SK-N-MC (cell line): ENCODE results near the gene DNAH6.
"Not testable (repeated sequence)": the region's sequence is repeated elsewhere in the genome, so short reads cannot be mapped to it uniquely, and the experiment has no call there.

Experiments used
- DNase-seq: peaks from one replicate; pipeline ENCODE4 v3.0.0-alpha.2; 2011; ENCODE audit warnings: low read depth, low spot score
- H3K27ac ChIP-seq: fragments of 200-600 bp; sonication (generic); 2 replicates; pipeline ENCODE4 v1.5.1; 2016; ENCODE audit warnings: mixed run types
- H3K36me3 ChIP-seq: fragments of 200-600 bp; sonication (generic); 2 replicates; pipeline ENCODE4 v1.6.1; 2017; ENCODE audit warnings: antibody characterized with exemption, low read length, mixed read lengths; ENCODE audit not compliant: insufficient read depth
- H3K4me3 ChIP-seq: fragments of 200-600 bp; sonication (generic); 2 replicates; pipeline ENCODE4 v1.5.1; 2016
- H3K9ac ChIP-seq: fragments of 200-600 bp; sonication (generic); 2 replicates; pipeline ENCODE4 v1.8.0; 2017; ENCODE audit warnings: mixed run types, mixed read lengths; ENCODE audit not compliant: insufficient read length
- H3K9me3 ChIP-seq: fragments of 200-600 bp; sonication (generic); 2 replicates; pipeline ENCODE4 v1.6.1; 2017; ENCODE audit warnings: low read depth, mild to moderate bottlenecking, antibody characterized with exemption, low read length, moderate library complexity, mixed read lengths
- EZH2 ChIP-seq: fragments of 200-600 bp; sonication (generic); IDR thresholded peaks from one replicate; pipeline ENCODE4 v1.6.1; 2017; ENCODE audit warnings: antibody characterized with exemption
- FOXP2 ChIP-seq: optimal IDR thresholded peaks from 2 replicates; pipeline ENCODE3; 2011; ENCODE audit warnings: mild to moderate bottlenecking, moderate library complexity; ENCODE audit not compliant: insufficient read depth; ENCODE audit errors: extremely low read length, control extremely low read depth
- POLR2AphosphoS5 ChIP-seq: IDR thresholded peaks from 2 replicates; pipeline ENCODE4 v1.6.1; 2012; ENCODE audit warnings: mild to moderate bottlenecking, low read depth, low read length, borderline replicate concordance

Gene DNAH6

DNA sequence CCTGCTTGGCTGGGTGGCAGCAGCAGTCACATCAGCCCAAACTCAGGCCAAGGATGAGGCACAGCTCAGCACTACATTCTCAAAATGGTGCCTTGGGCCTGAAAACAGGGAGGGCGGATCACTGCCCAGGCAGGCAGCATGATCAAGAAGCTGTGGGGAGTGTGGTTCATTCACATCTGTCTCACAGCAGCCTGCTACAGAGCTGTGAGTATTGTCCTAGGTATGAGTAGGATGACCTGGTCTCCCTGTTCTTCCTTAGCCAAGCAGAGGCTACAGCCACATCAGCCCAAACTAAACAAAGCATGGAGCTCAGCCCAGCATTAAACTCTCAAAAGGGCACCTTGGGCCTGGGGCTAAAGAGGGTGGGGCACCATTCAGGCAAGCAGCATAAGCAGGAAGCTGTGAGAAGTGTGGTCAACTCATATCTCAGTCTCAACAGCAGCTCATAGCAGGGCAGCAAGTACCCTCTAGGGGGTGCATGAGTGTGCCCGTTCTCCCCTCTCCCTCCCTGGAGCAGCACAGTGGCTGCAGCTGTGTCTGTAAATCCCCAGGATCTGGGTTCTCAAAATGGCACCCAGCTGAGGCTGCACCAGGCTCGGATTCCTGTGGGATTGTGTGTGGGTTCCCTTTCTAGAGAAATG, 225.0 kb downstream of the DNAH6 start:
- TF ChIP-seq EZH2 (no peak), POLR2AphosphoS5 (no peak), FOXP2 (no peak)
- H3K27ac ChIP-seq = no peak overlapping the region
- no peak for DNase-seq
- no peaks in the 10 kb centered on the region for H3K9me3 ChIP-seq
- no peaks in the 10 kb centered on the region for H3K36me3 ChIP-seq
- H3K9ac ChIP-seq = no peak overlapping the region
- H3K4me3 ChIP-seq = no peak overlapping the region

DNA sequence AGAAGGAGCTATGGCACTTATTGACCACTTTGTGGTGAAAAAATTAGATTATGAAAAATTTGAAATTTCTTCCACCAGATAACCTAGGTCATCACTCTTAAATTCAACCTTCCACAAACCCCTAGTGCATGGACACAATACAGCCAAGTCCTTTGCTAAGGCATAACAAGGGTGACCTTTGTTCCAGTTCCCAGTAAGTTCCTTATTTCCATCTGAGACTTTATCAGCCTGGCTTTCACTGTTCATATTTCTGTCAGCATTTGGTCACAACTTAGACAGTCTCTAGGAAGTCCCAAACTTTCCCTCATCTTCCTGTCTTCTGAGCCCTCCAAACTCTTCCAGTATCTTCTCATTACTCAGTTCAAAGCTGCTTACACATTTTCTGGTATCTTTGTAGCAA, 232.0 kb downstream of the DNAH6 start:
- H3K9ac ChIP-seq = no peak overlapping the region
- no peak overlapping the region for H3K27ac ChIP-seq
- no peak overlapping the region for H3K4me3 ChIP-seq
- H3K36me3 ChIP-seq = no peaks in the 10 kb centered on the region
- no peaks in the 10 kb centered on the region for H3K9me3 ChIP-seq
- DNase-seq = no peak
- TF ChIP-seq EZH2 (no peak), POLR2AphosphoS5 (no peak), FOXP2 (no peak)

DNA sequence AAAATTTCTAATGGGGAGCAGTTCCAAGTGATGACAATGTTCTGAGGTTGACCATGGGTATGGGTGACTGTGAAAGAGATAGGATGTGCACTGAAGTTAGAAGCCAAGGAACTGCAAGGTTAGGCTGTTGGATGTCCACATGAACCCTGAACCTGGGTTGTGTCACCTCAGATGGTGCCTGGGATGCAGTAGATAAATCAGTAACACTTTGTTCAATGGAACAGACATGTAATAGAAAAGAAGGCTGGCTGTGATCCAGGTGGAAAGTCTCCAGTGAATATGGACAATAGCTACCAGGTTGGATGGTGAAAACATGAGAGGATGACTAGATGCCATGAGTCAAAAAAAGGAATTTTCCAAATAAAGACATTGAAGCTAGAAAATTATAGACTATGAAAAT, 233.1 kb downstream of the DNAH6 start:
- TF ChIP-seq FOXP2 (no peak), POLR2AphosphoS5 (no peak), EZH2 (no peak)
- H3K27ac ChIP-seq = no peak overlapping the region

DNA sequence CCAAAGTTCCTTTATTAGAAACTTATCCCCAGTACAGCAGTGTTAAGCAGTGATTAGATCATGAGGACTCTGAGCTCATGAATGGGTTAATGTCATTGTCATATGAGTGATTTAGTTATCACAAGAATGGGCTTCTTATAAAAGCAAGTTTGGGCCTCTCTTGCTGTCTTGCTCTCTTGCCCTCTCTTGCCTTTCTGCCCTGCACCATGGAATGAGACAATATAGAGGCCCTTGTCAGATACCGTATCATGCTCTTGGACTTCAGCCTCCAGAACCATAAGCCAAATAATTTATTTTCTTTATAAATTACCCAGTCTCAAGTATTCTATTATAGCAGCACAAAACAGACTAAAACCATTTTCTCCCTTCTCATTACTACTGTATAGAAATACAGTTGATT, 238.8 kb downstream of the DNAH6 start:
- Histone ChIP-seq H3K4me3 (no peak overlapping the region), H3K9ac (no peak overlapping the region), H3K27ac (no peak overlapping the region), H3K36me3 (no peaks in the 10 kb centered on the region), H3K9me3 (no peaks in the 10 kb centered on the region)
- no peak for DNase-seq
- TF ChIP-seq FOXP2 (no peak), POLR2AphosphoS5 (no peak), EZH2 (no peak)

More for the DNA sequence above, 233.1 kb downstream of the DNAH6 start:
- Histone ChIP-seq H3K9me3 (no peaks in the 10 kb centered on the region), H3K4me3 (no peak overlapping the region), H3K36me3 (no peaks in the 10 kb centered on the region), H3K9ac (no peak overlapping the region)
- no peak for DNase-seq

DNA sequence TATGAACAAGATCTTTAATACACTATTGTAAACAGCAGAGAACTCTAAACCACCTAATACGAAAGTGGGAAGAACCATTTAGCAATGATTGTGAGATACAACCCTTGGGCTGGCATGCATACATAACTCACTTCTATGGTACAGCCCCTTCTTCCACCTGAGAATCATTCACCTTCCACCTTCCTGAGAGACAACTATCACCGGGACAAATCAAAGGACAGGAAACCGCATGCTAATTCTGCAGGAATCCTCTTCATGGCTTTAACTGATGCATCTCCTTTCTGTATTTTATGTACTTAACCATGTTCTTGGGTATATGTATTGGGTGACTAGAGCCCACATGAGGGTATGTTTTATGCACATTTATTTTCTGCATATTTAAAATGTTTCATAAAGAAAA, 241.3 kb downstream of the DNAH6 start:
- DNase-seq = no peak
- Histone ChIP-seq H3K9ac (no peak overlapping the region), H3K27ac (no peak overlapping the region), H3K4me3 (no peak overlapping the region), H3K36me3 (no peaks in the 10 kb centered on the region), H3K9me3 (no peaks in the 10 kb centered on the region)
- TF ChIP-seq EZH2 (no peak), POLR2AphosphoS5 (no peak), FOXP2 (no peak)

DNA sequence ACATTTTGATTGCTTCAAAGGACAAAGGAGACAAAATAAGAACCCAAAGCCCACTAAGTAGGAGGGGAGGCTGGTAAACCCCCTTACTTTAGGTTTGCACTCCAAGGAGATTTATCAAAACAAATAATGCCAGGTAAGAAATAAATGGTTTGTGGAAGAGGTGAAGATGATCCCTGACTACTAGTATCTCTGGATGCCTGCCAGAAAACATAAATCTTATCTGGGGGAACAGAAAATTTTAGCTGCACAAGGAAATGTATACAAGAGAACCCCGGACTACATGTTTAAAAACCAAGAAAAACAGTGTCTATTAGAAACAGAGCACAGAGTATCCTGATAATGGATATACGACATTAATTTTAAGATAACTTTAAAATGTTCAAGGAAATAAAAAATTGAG, 250.5 kb downstream of the DNAH6 start:
- H3K9ac ChIP-seq = no peak overlapping the region

DNA sequence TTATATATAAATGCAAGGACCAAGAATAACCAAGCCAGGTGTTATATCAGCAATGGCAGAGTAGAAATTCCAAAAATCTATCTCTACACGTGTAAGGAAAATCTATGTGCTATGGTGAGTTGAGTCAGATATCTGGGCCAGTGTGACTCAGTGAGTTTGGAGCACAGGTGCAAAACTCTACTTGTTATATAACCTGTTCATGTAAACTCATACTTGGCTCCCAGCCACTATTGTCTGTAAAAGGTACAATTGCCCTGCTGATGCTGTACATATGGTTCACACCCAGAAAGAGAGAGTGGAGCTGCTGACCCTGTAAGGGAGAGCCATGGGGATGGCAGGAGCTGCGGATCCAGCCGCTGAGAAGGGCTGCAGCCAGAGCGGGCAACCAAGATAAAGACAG, 252.5 kb downstream of the DNAH6 start:
- no peak for TF ChIP-seq EZH2
- TF ChIP-seq POLR2AphosphoS5 = no peak
- no peak for TF ChIP-seq FOXP2
- DNase-seq = no peak
- H3K27ac ChIP-seq = no peak overlapping the region
- H3K36me3 ChIP-seq = no peaks in the 10 kb centered on the region
- no peak overlapping the region for H3K9ac ChIP-seq
- H3K4me3 ChIP-seq = no peak overlapping the region
- no peaks in the 10 kb centered on the region for H3K9me3 ChIP-seq

More for the DNA sequence above, 250.5 kb downstream of the DNAH6 start:
- Histone ChIP-seq H3K9me3 (no peaks in the 10 kb centered on the region), H3K4me3 (no peak overlapping the region), H3K27ac (no peak overlapping the region), H3K36me3 (no peaks in the 10 kb centered on the region)
- TF ChIP-seq EZH2 (no peak), POLR2AphosphoS5 (no peak), FOXP2 (no peak)
- no peak for DNase-seq

DNA sequence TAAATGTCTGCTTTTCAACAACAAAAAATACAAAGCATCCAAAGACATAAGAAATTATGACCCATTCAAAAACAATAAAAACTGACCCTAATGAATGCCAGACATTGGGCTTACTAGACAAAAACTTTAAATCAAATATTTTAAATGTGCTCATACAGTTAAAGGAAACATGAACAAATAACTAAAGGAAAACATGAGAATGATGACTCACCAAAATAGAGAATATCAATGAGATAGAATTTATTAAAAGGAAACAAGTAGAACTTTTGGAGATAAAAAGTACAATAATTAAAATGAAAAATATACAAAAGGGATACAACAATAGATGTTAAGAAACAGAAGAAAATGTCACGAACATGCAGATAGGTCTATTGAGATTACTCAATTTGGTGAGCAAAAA, 254.0 kb downstream of the DNAH6 start:
- no peak overlapping the region for H3K27ac ChIP-seq
- no peaks in the 10 kb centered on the region for H3K36me3 ChIP-seq
- H3K4me3 ChIP-seq = no peak overlapping the region
- DNase-seq = no peak
- TF ChIP-seq EZH2 (no peak), POLR2AphosphoS5 (no peak), FOXP2 (no peak)
- H3K9me3 ChIP-seq = no peaks in the 10 kb centered on the region
- H3K9ac ChIP-seq = no peak overlapping the region

DNA sequence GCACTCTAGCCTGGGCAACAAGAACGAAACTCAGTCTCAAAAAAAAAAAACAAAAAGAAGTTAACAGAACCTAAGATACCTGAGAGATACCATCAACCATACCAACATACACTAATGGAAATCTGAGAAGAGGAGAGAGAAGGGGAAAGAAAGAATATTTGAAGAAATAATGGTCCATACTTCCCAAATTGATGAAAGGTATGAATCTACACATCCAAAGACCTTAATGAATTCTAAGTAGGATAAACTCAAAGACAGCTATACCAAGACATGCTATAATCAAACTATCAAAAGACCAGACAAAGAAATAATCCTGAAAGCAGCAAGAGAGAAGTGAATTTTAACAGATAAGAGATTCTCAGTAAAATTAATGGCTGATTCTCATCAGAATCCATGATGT, 255.0 kb downstream of the DNAH6 start:
- no peak overlapping the region for H3K9ac ChIP-seq
- H3K36me3 ChIP-seq = no peaks in the 10 kb centered on the region
- no peak overlapping the region for H3K27ac ChIP-seq
- no peak for DNase-seq
- no peak overlapping the region for H3K4me3 ChIP-seq
- no peaks in the 10 kb centered on the region for H3K9me3 ChIP-seq
- TF ChIP-seq FOXP2 (no peak), POLR2AphosphoS5 (no peak), EZH2 (no peak)

DNA sequence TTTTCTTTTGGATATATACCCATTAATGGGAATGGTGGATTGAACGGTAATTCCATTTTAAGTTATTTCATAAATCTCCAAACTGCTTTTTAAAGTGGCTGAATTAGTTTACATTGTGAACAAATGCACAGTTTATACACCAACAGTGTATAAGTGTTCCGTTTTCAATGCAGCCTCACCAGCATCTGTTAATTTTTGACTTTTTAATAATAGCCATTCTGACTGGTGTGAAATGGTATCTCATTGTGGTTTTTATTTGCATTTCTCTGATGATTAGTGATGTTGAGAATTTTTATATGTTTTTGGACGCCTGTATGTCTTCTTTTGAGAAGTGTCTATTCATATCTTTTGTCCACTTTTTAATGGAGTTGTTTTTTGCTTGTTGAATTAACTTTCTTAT, 257.3 kb downstream of the DNAH6 start:
- not testable (repeated sequence) for H3K9me3 ChIP-seq, H3K36me3 ChIP-seq, H3K9ac ChIP-seq, DNase-seq, H3K27ac ChIP-seq, H3K4me3 ChIP-seq
